ENCODE measurements around the gene CEP85L.

GRCh38 chr6:118648866-118649554 is 2.4 kb downstream of the CEP85L start:
- TF ChIP-seq CTCF (conservative IDR thresholded peaks at IDR 0.05; ENCODE audit: low read length) (no peak), EZH2phosphoT487 (IDR thresholded peaks at IDR 0.05; ENCODE audit: borderline replicate concordance, low read depth, low read length) (no peak)

All from OCI-LY7 (cell line).